Left renal pelvis (tissue), 4 donors: ENCODE measurements around the gene SIRT7. TPM values are rescaled to one million over a fixed set of nuclear protein-coding genes. Genes with fewer than 3 reads are reported as not detected.

Experiments
- DNase-seq, 4 donors: peaks; one replicate each; pipeline ENCODE4 v3.0.0-alpha.2; 2013; ENCODE audit warnings: low read depth in 4 of 4, low spot score in 3 of 4
- polyA plus RNA-seq, 4 donors: library from polyadenylated mRNA; unstranded; fragments of 120-200 nt; gene quantifications; one replicate each; pipeline ENCODE4 v1.2.1, GENCODE V29; 2013; ENCODE audit not compliant: insufficient read length in 4 of 4

SIRT7 gene
- polyA plus RNA-seq, 4 donors, result 7.7 to 22.0 (median 11.1) TPM

DNA sequence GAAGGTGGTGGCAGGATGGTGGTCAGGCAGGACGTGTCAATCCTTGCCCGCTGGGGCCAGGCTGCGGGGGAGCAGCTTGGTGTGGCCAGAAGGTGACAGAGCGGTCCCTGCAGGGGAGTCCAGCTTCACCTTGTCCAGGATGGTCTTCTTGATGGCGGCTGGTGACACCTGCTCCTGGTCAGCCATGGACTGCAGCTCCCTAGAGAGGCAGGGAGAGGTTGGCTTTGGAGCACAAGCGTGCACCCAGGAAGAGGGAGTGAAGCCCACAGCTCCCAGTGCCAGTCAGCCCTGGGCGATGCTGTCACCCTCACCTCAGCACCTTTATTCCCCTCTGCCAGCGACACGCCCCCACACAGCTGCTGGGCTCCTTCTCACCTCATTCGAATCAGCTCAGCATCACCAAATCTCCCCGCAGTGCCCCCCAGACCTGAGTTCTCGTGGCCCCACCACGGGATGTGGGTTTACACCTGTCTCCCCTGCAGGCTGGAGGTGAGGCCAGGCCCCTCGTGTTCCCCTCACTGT is 15.3 kb upstream of the SIRT7 start:
- no peak for DNase-seq

DNA sequence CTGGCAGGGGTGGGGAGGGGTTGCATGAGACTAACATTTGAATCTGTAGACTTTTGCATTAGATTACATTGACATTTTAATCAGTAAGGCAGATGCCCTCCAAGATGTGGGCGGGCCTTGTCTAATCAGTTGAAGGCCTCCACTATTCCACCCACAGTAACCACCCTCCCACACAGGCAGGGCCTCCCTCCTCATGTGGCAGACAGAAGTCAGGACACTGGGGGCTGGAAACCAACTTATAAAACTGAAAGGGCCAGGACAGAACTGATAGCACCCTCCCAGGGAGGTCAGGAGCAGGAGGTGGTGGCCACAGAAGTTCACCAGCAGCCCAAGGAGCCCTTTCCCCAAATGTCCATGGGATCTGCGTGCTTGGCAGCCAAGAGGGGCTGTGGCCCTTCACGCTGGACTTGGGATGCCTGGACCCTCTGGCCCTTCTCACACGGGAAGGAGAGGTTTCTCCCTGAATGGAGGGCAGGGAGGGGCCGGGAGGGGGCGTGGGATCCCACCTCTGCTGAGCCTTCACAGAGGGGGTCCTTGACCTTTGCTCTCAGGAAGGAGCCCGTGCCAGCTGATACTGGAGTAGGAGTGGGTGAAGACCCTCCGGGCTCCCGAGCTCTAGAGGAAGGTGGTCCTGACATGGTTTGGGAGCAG is 14.5 kb upstream of the SIRT7 start:
- no peak for DNase-seq

DNA sequence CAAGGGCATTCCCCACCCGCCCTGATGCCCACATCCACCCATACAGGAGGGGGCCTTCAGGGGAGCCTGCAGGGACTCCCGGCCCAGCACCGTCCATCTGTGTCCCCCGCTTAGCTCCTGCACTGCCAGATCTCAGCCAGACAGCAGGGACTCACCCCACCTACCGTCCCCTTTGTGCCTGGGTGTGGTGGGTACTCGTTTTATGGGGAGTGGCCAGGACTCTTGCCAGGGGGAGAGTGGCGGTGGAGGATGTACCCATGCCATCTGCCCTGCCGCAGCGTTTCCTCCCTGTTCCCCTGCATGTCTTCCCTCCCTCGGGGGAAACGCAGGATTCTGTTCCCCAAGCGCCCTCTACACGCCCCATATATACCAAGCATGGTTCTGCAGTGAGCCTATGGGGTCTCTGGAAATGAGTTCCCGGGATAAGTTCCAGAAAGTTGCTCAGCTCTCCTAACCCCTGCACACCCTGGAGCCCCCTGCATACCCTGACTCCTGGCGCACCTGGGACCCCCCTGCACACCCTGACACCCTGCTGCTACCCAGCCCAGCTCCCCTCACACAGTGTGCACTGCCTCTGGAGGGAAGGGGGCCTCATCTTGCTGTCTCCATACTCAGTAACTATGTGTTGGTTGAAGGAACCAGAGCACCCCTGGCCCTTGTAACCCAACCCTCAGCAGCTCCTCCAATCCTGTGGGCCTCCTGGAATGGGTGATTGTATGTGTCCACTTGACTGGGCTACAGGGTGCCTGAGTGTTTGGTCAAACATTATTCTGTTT is 13.8 kb upstream of the SIRT7 start:
- no peak for DNase-seq

DNA sequence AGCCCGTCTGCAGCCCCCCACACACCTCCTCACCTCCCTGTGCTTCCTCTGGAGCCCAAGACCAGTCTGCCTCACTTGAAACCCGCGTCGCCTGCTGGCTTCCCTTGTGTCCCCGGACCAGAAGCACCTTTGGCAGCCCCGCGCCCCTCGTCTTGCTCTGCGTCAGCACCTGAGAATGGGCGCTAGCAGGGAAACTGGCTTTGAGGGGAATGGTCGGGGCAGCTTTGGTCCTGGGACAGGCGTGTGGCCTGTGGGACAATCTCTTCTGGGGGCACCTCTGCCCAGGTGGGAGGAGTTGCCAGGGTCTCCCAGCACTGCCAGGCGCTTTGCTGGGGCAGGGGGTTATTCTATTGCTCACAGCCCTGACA is 13.2 kb upstream of the SIRT7 start:
- no peak for DNase-seq

DNA sequence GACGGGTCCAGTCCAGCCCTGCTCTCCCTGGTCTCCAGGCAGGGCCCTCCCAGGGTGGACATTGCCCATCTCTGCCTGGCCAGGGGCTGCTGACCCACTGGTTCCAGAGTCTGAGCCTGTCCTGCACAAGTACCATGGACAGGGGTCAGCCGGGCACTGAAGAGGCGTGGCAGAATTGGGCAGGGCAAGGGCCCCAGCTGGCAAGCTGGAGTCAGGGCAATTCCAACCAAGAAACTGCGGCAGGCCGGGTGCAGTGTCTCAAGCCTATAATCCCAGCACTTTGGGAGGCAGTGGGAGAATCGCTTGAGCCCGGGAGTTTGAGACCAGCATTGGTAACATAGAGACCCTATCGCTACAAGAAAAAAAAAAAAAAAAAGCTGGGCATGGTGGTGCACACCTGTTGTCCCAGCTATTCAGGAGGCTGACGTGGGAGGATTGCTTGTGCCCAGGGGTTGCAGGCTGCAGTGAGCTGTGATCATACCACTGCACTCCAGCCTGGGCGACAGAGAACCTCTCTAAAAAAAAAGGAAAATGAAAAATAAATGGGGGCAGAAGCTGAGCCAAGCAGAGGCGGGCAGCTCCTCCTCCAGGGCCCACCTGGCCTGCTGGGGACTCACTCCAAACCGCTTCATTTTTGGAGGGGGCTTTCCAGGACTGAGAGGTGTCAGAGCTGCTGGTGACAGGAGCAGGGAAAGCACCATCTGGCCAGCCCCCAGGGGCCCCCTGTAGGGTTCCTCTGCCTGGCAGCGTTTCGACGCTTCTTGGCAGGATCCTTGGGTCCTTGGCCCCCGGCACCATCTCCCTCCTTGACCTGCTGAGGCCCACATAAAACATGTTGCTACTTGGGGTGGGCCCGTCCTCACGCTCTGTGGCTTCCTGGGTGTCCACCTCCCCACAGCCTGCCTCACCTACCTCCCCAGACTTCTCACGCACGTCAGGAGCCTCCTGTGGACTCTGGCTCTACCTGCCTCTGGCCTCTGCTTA is 12.5 kb upstream of the SIRT7 start:
- no peak for DNase-seq

DNA sequence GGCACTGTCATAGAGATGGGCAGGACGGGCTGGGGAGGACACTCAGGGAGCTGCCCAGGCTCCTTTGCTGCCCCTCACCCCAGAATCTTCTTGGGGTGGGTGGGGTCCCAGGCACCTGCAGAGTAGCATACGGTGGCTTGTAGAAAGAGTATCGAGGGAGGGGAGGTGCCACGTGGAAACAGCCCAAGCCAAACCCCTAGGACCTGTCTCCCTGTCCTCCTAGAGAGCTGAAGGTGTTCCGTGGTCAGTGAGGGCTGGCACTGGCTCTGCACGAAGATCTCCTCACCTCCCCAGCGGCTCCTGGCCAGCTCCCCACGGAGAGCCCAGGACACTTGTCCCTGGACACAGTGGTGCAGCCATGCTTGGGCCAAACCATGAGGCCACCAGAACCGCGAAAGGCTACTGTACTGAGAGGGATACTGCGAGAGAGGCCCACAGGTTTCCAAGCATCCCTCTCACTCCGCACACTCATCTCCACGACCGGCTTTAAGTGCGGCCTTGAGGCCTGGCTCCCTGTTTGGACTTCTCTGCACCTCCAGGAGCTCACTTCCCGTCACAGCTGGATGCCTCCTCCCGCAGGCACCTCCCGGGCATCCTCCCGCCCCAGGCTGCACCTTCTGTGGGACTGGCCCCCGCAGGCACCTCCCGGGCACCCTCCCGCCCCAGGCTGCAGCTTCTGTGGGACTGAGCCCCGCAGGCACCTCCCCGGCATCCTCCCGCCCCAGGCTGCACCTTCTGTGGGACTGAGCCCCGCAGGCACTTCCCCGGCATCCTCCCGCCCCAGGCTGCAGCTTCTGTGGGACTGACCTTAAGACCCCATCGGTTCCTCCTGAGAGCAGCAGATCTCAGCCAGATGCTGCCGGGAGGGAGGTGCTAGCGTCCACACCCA is 11.5 kb upstream of the SIRT7 start:
- no peak for DNase-seq

DNA sequence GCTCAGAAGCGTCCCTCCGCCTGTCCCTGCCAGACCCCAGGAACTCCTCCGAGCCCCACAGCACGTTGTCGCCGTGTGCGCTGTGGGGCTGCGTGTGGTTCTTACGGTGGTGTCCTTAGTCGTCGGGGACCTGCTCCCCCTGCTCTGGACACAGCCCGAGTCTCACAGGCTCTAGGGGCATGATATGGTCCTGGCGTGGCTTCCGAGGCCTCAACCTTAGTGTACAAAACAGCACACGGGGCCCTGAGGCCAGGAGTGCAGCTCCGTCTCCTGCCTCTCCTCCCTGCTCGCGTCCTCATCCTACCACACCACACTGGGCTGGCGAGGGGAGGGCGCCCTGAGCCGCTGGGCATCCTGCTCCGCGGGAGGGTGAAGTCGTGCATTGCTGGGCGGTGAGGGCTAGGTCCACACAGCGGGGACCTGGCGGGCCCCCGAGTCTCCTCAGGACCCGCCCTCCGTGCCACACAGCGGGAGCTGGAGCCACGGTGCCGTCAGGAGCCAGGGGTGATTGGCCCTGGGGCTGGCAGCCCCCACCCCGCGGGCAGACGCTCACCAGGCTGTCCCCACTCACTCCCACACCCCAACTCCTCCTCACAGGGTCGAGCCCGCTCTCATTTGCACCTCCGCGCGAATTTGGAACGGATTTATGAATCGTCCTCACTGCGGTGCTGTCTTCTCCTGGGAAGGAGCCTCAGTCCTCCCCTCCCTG is 10.7 kb upstream of the SIRT7 start:
- no peak for DNase-seq

DNA sequence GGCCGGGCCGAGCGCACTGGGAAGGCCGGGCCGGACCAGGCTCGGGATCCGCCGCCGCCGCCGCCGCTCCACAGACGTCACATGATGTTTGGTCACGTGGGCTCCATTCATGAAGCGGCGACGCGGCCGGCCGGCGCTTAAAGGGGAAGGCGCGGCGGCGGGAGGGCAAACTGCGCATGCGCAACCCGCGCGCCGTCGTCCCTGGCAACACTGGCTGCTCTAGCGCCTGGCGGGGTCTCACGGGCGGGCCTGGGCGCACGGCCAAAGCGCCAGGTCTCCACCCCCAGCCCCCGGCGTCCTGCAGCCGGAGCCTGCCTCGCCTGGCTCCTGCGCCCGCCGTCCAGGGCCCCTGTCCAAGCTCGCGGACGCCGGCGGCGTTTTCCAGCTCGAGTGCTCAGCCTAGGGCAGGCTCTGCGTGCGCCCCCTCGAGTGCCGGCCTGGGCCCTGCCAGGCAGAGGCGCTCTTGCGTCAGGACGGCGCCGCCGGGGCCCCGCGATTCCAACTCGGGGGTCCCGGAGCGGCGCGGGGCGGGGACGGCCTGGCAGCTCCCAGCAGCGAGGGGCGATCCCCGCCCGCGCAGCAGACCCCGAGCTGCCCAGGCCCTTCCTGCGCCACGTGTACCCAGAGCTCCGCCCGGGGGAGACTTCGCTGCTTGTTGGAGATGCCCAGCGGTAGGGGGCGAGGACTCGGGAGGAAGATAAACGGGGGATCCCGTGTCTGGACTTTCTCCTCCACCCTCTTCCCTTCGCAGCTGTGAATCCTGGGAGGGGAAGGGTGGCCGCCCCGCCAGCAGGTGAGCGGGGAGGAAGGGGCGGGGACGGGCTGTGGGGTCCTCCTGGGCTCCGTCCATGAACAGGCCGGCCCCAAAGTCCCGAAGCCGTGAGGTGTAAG is 9.9 kb upstream of the SIRT7 start, which contains the start of gene MAFG:
TSS of gene MAFG (minus strand) at position 83 of the 891 bp plus-strand sequence. CDS start 4,550 bp downstream, outside the sequence.
- DNase-seq, result peak; percentile 84 to 93 (median 90)

DNA sequence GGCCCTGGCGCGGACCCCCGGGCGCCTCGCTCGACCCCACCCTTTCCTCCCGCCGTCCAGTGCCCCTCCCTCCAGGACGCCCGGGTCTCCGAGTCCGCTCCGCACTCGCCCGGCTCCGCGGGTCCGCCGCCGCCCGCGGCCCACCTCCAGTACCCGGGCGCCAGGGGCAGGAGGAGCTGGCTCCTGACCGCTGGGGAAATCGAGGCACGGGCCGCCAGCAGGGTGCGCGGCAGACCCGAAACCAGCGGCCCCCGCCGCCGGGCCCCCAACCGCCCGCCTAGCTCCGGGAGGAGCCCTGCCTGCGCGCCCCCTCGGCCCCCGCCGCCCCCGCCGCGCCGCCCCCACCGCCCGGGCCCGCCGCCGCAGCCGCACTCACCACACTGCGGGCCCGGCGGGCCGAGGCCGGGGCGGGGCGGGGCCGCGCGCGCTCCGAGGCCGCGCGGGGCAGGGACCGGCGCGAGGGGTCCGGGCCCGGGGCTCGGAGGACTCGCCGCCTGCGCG is 9.2 kb upstream of the SIRT7 start:
- DNase-seq, result no peak

DNA sequence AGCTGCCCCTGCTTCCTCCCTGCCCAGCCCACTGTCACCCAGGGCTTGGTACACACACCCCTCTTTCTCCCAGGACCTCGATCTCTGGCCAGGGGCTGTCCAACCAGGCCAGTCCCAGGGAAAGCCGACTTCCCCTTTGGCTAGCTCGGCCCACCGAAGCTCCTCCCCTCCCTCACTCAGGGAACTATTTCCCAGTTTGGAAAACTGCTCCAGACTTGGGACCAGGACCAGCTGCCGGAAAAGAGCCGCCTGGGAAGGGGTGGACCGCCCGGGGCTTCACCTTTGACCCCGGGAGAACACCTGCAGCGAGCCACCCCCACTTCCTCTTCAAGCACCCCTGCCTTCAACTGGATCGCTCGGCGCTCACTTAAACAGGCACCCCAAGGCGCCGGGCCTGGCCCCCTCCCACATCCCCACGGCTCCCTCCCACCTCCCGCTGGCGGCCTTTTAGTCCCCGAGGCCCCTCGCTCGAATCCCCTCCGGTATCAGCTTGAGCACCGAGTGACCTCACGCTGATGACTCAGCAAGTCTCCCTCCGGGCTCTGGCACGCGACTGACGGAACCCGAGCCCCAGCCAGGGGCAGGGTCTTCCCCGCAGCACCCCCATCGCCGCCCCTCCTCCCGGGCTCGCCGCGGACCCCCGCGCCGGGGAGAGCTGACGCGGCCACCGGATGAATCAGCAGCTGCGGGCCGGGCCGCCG is 8.6 kb upstream of the SIRT7 start:
- DNase-seq, result no peak

DNA sequence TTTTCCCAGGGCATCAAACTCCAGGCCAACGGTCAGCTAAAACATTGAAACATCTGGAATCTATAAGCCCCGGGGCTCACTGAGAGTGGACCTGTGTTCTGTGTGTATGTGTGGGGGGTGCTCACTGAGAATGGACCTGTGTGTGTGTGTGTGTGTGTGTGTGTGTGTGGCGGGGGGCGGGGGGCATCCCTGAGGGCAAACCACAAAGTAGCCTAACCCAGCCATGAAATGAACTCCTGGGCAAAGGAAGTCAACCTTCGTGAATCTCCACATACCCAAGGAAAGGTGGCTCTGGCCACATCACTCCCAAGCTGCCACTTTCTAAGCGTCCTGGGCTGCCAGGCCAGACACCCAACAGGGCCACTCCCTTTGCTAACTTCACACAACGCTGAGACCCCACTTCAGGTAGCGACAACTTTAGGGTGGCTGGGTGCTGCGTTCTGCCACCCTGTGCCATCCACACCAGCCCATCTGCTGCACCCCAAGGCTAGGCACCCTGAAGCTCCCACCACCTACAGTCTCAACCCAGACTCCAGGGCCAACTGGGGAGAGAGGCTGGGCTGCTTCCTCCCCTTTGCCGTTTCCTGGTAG is 8.0 kb upstream of the SIRT7 start:
- DNase-seq, result no peak

DNA sequence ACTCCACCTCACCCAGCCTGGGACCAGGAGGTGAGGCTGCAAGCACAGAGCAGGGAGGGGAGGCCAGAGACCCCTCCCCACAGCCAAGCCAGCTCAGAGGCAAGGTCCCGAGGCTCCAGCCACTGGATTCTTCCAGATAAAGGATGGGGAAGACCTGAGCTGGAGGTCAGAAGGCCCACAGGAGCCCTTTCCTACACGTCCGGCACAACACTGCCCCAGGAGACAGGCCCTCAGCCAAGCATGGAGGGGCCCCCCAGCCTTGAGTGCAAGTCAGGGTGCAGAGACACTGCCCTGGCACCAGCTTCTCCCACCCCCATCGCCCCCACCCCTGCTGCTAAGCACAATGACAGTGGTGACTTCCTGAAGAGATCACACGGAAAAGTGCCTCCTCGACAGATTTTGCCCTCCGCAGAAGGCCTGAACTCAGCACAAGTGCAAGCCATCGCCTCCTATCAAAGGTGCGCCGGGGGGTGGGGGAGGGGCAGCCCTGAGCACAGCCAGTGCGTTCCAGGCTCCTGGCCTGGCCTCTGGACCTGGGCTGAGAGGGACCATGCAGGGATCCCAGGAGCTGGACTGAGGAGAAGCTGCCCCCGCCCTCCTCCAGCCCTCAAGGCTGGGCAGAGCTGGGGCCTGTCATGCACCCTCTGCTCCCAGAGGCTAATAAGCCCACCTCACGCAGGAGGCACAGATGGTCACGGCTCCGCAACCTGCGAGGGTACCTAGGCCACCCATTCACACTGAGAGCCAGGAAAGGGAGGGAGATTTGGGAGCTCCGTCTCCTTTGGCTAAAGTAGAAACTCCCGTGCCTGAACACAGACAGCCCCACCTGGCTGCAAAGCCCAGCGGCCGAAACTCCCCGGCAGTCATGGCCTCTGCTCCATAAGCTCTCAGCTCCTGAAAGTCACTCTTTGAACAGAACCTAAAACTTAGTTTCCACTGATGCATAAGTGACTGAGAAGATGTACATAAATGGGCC is 6.9 kb upstream of the SIRT7 start:
- no peak for DNase-seq

DNA sequence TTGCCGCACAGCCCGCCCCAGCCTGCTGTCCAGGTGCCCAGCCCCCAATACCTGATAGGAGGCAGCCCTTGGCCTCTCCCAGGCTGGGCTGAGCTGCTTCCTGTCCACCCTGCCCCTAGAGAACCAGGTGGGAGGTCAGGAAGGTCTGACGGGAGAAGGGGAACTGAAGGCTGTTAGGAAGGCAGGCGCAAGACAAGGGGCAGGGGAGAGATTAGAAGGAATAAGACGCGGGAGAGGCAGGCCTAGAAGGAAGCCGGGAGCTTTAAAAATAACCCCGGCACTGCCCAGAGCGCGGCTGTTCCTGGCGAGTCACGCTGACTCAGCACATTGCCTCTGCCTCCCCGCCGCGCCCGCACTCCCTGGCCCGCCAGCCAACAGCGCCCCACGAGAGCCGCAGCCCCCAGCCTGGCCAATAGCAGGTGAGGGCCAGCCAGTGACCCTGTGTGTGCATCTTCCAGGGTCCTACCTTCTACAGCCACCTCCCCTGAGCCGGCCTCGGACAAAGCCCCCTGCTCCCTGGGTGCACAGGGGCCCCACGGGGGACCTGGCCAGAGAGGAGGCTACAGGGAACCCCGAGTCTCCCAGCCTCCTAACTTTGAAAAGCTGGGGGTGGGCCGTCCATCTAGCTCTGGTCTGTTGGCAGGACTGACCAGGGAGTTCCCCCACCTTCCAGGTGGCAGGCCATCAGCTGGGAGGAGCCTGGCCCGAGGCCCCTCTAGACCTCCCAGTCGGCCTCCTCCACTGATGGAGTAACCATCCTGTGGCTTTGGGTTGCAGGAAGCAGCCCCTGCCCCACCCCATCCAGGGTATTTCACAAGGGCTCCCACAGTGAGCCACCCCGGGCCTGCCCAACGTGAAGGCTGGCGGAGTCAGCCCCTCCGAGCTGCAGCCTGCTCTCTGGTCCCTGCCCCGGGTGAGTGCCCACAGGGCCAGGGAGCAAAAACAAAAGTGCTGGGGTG is 5.6 kb upstream of the SIRT7 start:
- DNase-seq, result no peak

DNA sequence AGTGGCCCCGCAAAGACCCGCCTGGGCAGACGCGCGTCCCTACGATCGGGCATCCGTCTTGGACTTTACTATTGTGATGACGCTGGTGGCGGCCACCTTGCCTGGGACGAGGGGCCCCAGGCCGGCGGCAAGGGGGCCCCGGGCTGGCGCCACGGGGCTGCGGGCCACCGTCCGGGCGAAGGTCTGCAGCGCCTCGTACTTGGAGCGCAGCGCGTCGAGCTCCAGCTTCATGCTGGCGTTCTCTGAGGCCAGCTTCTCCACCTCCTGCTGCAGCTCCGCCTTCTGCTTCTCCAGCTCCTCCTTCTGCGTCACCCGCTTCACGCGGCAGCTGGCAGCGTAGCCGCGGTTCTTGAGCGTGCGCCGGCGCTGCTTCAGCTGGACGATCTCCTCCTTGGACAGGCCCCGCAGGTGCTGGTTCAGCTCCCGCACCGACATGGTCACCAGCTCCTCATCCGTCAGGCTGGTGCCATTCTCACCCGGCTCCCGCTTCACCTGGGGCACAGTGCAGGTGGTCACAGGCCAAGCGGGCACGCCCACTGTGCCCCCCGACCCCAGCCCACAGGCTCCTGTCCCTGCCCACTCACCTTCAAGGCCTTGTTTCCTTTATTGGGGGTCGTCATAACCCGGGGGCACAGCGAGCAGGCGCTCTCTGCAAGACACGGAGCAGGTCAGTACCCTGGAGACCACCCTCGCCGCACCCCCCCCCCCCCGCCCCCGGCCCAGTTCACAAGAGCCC is 4.8 kb upstream of the SIRT7 start:
- DNase-seq, result no peak
